Mesodermal cell (in vitro differentiated cells): ENCODE measurements around the gene MICB.
A peak's percentile ranks its signal among the peaks of the same experiment; 100 is the strongest.

Source experiments
- H3K27ac ChIP-seq: 2 replicates; pipeline ENCODE4 v1.7.0; 2013; ENCODE audit warnings: mild to moderate bottlenecking, low read depth, low read length, moderate library complexity; ENCODE audit not compliant: severe bottlenecking
- H3K36me3 ChIP-seq: 2 replicates; pipeline ENCODE4 v1.7.1; 2013; ENCODE audit warnings: mild to moderate bottlenecking, low read length, moderate library complexity; ENCODE audit not compliant: control insufficient read depth, insufficient read depth
- H3K4me1 ChIP-seq: one replicate; pipeline ENCODE4 v1.7.1; 2013; ENCODE audit warnings: mild to moderate bottlenecking, low read length; ENCODE audit not compliant: insufficient read depth, control insufficient read depth, poor library complexity, severe bottlenecking
- H3K4me3 ChIP-seq: 2 replicates; pipeline ENCODE4 v1.7.0; 2013; ENCODE audit warnings: low read length, control low read depth, mild to moderate bottlenecking; ENCODE audit not compliant: insufficient read depth, poor library complexity, severe bottlenecking; ENCODE audit errors: extremely low read depth
- H3K9me3 ChIP-seq: 2 replicates; pipeline ENCODE4 v1.7.1; 2013; ENCODE audit warnings: mild to moderate bottlenecking, low read length, moderate library complexity; ENCODE audit not compliant: control insufficient read depth
- WGBS, 2 experiments: methylation state at CpG; one replicate each; pipeline ENCODE4 v1.1.5; 2013; ENCODE audit warnings: missing lambda C conversion rate in 2 of 2; ENCODE audit not compliant: insufficient coverage in 2 of 2; 5-methylcytosine and 5-hydroxymethylcytosine counted together

The MICB gene

DNA sequence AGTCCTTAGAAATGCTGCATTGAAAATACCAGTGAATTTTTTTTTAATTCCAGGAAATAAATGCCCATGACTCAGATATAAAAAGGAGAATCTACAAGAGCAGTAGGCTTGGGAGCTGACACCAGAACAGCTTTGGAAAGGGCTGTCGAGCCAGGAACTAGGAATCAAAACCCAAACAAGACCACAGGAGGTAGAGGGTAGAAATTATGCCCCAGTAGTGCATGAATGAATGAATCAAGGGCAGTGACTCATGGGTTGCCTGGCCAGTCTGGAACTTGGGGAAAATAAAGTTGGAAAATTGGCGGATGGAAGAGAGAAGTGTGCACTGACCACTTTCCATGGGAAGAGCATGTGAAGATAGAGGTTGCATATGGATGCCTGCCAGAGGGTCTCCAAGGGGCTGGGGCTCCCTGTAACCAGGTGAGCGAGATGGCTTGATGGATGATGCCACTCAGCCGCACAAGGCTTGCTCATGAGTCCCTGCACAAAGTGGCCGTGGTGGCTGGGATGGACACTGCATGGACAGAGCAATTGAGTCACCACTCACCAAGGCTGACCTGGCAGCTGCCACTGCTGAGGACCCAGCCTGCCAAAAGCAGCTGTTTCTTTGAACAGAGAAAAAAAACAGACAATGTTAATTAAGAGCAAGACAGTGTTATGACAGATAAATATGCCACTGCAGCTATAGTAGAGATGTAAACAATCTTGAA is 15.7 kb downstream of the MICB start:
- no peaks in the 10 kb centered on the region for H3K4me1 ChIP-seq
- H3K4me3 ChIP-seq, result no peak overlapping the region
- no peaks in the 10 kb centered on the region for H3K9me3 ChIP-seq
- WGBS, 2 experiments, result 83 to 96% methylated on average over 3 to 4 of the region's 5 CpGs
- H3K36me3 ChIP-seq, result no peaks in the 10 kb centered on the region
- no peak overlapping the region for H3K27ac ChIP-seq

DNA sequence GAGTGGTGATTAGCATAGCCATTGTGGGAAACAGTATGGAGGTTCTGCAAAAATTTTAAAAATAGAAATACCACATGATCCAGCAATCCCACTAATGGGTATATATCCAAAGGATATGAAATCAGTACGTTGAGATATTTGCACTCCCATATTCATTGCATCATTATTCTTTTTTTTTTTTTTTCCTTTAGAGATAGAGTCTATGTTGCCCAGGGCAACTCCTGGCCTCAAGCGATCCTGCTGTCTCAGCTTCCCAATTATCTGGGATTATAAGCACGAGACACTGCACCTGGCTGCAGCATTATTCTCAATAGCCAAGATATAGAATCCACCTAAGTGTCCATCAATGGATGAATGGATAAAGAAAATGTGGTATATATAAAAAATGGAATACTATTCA is 23.9 kb downstream of the MICB start:
- Histone ChIP-seq H3K9me3 (no peaks in the 10 kb centered on the region), H3K36me3 (no peaks in the 10 kb centered on the region), H3K4me3 (no peak overlapping the region), H3K4me1 (peaks cover 12% of the 10 kb centered on the region), H3K27ac (no peak overlapping the region)
- WGBS, 2 experiments, result 60 to 80% methylated on average over 1 to 2 of the region's 3 CpGs

DNA sequence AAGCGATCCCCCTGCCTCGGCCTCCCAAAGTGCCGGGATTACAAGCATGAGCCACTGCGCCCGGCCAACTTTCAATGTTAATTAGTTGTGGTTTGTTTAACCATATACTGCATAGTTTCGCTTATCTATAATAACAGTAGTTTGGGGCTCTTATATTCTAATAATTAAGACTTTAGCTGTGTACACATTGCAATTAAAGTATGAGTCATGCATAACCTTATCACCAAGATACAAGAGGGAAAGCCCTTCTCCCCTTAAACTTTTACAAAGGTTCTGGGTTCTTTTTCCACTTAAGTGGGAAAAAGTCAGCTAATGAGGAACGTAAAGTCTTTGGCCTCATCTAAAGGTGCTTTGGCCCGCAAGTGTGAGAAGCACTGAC is 27.6 kb downstream of the MICB start:
- Histone ChIP-seq H3K9me3 (no peaks in the 10 kb centered on the region), H3K4me1 (peaks cover 12% of the 10 kb centered on the region), H3K36me3 (peaks cover 14% of the 10 kb centered on the region), H3K4me3 (no peak overlapping the region), H3K27ac (peak overlapping the region; percentile 64)
- 80 to 91% methylated on average over 2 to 5 of the region's 8 CpGs for WGBS, 2 experiments

DNA sequence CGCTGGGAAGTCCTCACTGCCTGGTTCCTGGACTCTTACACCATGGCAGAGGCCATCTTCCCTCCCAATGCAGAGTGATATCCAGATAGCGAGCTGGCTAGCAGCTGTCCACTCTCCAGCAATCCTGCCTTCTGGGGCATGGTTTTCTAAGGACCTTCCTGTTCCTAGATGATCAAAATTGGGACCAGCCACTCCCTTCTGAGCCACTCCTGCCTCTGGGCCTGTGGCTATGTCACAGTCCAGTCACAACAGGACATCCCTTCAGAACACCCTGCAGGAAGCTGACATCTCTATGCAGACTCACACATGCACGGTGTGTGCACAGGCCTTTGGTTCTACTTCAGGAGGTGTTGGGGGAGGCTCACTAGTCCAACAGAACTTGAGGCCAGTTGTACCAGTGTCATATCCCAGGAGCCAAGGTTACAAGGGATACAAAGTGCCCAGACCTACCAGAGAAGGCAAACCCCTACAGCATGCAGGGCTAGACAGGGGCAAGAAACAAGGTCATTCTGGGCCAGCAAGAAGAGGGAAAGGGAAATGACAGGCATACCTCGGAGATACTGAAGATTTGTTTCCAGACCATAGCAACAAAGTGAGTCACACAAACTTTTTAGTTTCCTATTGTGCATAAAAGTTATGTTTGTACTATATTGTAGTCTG is 28.1 kb downstream of the MICB start:
- Histone ChIP-seq H3K27ac (peak overlapping the region; percentile 64), H3K9me3 (no peaks in the 10 kb centered on the region), H3K4me3 (no peak overlapping the region), H3K4me1 (peaks cover 12% of the 10 kb centered on the region), H3K36me3 (peaks cover 20% of the 10 kb centered on the region)
- WGBS, 2 experiments, result 87 to 89% methylated on average over 2 to 4 of the region's 4 CpGs

DNA sequence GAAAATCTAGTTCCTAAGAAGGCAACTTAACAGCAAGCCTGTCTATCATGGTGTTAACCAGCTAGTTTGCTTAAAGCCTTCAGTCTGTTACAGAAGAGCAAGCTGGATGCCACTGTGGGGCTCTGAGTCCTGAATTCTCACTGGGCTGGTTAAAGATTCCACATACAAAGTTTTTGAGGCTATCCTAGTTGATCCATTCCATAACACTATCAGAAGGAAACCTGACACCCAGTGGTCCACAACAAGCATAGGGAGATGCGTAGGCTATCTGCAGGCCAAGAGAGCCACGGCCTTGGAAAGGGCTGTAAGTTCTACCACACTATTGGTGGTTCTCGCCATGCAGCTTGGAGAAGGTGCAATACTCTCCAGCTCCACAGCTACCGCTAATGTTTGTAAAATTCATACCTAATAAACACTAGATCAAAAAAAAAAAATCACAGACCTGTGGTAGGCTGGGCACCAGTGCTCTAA is 30.4 kb downstream of the MICB start:
- H3K4me3 ChIP-seq, result no peak overlapping the region
- H3K4me1 ChIP-seq, result peaks cover 12% of the 10 kb centered on the region
- WGBS, 2 experiments, result 89 to 100% methylated on average over 3 to 4 of the region's 4 CpGs
- H3K9me3 ChIP-seq, result no peaks in the 10 kb centered on the region
- peak overlapping the region; percentile 23 for H3K27ac ChIP-seq
- H3K36me3 ChIP-seq, result peaks cover 42% of the 10 kb centered on the region

DNA sequence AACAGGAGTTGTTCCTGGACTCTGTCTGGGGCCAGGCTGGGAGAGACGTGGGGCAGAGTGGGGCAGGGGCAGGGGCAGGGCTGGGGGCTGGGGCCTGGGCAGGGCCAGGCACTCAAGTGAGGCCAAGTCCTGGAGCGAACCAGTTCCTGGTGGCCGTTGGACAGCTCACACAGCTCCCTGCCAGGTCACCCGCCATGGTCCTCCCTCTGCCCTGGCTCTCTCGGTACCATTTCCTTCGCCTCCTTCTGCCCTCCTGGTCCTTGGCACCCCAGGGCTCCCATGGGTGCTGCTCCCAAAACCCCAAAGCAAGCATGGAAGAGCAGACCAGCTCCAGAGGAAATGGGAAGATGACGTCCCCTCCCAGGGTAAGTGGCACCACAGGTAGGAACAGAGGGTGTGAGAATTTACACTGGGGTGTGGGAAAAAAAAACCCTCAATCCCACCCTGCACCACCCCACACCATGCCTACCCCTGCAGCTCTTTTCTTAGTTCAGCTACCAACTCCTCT is 30.9 kb downstream of the MICB start, which contains the start of gene MCCD1:
Gene MCCD1 (plus strand): TSS at position 142 of the 508 bp plus-strand sequence. CDS start 53 bp downstream, at position 195.
- WGBS, 2 experiments, result 92 to 95% methylated on average over 6 of the region's 7 CpGs
- Histone ChIP-seq H3K36me3 (peaks cover 48% of the 10 kb centered on the region), H3K4me1 (peaks cover 12% of the 10 kb centered on the region), H3K27ac (peak within 1 kb of the TSS; percentile 41), H3K9me3 (no peaks in the 10 kb centered on the region), H3K4me3 (no peak within 1 kb of the TSS)

DNA sequence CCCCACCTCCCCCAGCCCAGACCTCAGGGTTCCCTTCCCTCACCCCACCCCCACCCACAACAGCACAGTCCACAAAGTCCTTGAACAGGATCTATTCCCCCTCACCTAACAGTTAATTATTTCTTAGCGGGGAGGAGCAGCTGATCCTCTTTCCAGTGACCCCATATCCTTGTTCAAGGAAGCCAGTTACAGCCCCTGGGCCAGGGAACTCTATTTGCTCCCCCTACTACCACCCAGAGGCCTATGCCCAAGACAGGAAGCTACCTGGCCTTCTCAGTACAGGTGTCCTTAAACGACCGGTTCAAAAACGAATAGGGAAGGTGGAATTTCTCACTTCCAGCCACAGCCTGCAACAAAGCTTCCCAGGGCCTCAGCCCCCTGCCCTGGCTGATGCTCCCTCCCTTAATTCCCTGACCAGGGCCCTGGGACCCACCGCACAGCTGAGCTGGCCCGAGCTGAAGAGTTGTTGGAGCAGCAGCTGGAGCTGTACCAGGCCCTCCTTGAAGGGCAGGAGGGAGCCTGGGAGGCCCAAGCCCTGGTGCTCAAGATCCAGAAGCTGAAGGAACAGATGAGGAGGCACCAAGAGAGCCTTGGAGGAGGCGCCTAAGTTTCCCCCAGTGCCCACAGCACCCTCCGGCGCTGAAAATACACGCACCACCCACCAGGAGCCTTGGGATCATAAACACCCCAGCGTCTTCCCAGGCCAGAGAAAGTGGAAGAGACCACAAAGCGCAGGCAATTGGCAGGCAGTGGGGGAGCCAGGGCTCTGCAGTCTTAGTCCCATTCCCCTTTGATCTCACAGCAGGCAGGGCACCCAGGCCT is 31.6 kb downstream of the MICB start:
- Histone ChIP-seq H3K9me3 (no peaks in the 10 kb centered on the region), H3K36me3 (peaks cover 54% of the 10 kb centered on the region), H3K4me3 (no peak overlapping the region), H3K4me1 (peaks cover 12% of the 10 kb centered on the region), H3K27ac (peak overlapping the region; percentile 41)
- WGBS, 2 experiments, result 81 to 82% methylated on average over 11 to 12 of the region's 12 CpGs

DNA sequence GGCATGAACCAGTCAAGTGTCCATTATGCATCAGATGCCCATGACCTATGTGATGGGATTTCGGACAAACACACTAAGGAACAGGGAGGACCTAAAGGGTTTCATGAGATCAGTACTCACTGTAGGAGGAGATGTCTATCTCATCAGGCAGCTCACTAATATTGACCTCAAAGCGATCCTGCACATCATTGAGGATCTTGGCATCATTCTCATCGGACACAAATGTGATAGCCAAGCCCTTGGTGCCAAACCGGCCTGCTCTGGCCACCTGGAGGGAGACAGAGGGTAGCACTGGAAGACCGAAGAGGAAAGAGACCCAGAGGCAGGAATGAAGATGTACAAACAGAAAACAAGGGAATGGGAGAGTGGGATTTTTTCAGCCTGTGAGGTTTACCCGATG is 32.7 kb downstream of the MICB start:
- H3K4me1 ChIP-seq, result peaks cover 10% of the 10 kb centered on the region
- no peak overlapping the region for H3K27ac ChIP-seq
- H3K4me3 ChIP-seq, result no peak overlapping the region
- H3K36me3 ChIP-seq, result peaks cover 66% of the 10 kb centered on the region
- WGBS, 2 experiments, result 94 to 95% methylated on average over 4 to 6 of the region's 6 CpGs
- no peaks in the 10 kb centered on the region for H3K9me3 ChIP-seq

DNA sequence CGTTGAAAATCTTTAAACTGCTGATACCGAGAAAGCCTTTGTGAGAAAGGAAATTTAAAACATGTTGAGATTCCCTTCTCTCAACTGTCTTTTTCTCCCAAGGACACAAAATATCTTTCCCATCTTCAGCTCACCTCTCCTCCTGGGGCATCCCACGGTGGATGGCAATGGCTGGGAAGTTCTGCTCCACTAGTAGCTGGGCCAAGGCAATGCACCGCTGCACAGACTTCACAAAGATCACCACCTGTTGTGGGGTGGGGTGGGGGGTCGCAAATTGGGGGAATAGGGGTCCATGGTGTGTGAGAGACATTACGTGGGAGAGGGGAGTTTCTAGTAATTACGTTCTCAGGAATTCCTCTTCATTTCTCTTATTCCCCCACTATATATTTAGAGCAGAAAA is 33.2 kb downstream of the MICB start:
- Histone ChIP-seq H3K27ac (no peak overlapping the region), H3K9me3 (no peaks in the 10 kb centered on the region), H3K4me3 (no peak overlapping the region), H3K36me3 (peaks cover 71% of the 10 kb centered on the region), H3K4me1 (peaks cover 5% of the 10 kb centered on the region)
- 100% methylated on average over 2 of the region's 7 CpGs for WGBS, 2 experiments

DNA sequence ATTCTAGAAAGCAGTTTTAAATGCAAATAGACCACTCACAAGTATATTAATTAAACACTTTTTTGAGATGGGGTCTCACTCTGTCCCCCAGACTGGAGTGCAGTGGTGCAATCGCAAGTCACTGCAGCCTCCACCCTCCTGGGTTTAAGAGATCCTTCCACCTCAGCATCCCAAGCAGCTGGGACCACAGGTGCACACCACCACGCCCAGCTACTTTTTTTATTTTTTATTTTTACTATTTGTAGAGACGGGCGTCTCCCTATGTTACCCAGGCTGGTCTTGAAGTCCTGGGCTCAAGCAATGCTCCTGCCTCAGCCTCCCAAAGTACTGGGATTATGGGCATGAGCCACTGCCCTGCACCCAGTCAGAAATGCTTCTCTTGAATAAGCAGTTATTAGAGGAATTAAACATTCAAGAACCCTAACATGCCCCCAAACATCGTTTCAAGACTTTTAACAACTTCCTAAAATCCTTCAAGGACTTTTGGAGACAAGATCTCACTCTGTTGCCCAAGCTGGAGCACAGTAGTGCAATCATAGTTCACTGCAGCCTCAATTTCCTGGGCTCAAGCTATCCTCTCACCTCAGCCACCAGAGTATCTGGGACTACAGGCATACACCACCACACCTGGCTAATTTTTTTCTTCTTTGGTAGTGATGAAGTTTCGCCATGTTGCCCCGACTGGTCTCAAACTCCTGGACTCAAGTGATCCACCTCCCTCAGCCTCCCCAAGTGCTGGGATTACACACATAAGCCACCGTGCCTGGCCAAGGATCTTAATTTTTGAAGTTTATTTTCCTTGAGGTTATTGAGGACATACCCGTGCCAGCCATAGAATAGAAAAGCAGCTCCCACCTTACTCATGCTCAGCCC is 34.1 kb downstream of the MICB start:
- 96 to 100% methylated on average over 4 to 9 of the region's 9 CpGs for WGBS, 2 experiments
- no peak overlapping the region for H3K4me3 ChIP-seq
- peaks cover 79% of the 10 kb centered on the region for H3K36me3 ChIP-seq
- no peaks in the 10 kb centered on the region for H3K9me3 ChIP-seq
- H3K4me1 ChIP-seq, result no peaks in the 10 kb centered on the region
- no peak overlapping the region for H3K27ac ChIP-seq
